KOPT-K1 (cell line): ENCODE results near the gene KLHL2.

Experiments
- H3K27ac ChIP-seq: fragments of 200-600 bp; sonication (generic); 2 replicates; pipeline ENCODE4 v1.5.1; 2016; ENCODE audit warnings: antibody characterized with exemption, mild to moderate bottlenecking, low read depth, low read length; ENCODE audit not compliant: poor library complexity, severe bottlenecking
- H3K36me3 ChIP-seq: fragments of 200-600 bp; sonication (generic); 2 replicates; pipeline ENCODE4 v1.5.1; 2017; ENCODE audit warnings: antibody characterized with exemption, mild to moderate bottlenecking, low read length, moderate library complexity; ENCODE audit not compliant: insufficient read depth
- H3K9me3 ChIP-seq: fragments of 200-600 bp; sonication (generic); 2 replicates; pipeline ENCODE4 v1.5.1; 2017; ENCODE audit warnings: antibody characterized with exemption, low read length, mild to moderate bottlenecking; ENCODE audit not compliant: insufficient read depth, poor library complexity, severe bottlenecking

KLHL2 gene

GRCh38 chr4:165312506-165312905 is 105.1 kb downstream of the KLHL2 start:
- Histone ChIP-seq H3K36me3 (peaks cover 6% of the 10 kb centered on the region; the same call in 1 of the 2 replicates), H3K9me3 (no peaks in the 10 kb centered on the region), H3K27ac (no peak overlapping the region)

GRCh38 chr4:165319030-165319429 is 111.7 kb downstream of the KLHL2 start:
- no peak overlapping the region for H3K27ac ChIP-seq
- no peaks in the 10 kb centered on the region for H3K9me3 ChIP-seq
- H3K36me3 ChIP-seq, result no peaks in the 10 kb centered on the region

DNA sequence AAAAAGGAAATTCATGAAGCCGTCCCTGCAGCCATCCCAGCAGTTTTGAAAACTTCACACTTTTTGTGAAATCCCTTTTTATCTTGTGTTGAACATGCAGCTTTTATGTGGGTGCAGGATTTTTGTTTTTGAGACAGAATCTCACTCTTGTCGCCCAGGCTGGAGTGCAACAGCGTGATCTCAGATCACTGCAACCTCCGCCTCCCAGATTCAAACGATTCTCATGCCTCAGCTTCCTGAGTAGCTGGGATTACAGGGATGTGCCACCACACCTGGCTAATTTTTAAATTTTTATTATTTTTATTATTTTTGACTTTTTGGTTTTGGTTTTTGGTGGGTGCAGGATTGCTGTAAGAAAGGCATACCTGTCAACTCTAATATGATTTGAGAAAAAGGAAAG is 112.1 kb downstream of the KLHL2 start:
- Histone ChIP-seq H3K9me3 (no peaks in the 10 kb centered on the region), H3K27ac (no peak overlapping the region), H3K36me3 (no peaks in the 10 kb centered on the region)

DNA sequence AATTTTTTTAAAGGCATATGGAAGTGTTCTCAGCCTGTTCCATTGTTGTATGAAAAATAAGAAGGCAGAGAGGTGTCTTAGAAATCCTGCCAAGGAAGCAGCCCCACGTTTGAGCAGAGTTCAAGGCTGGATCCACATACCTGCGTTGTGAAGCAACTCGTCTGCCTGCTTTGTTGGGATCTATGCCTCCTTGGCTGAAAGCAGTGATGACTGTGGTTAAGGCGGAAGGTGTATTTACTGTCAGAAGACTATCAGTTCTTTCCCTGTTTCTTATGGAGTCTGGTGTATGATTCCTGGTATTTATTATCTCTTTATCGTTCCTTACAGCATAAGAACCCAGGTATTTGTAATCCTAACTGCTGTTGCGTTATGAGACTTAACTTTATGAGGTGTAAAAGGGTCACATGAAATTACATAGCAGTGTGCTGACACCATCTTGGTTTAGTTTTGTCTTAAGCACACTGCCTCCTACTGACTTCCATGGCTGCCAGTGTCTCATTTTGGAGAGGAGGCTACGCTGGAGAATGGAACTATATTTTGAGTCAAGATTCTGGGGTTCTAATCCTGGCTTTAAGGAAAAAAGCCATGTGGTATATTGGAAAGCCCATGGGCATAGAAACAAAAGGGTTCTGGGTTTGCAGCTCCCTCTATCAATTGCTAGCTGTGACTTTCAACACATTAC is 117.0 kb downstream of the KLHL2 start:
- H3K9me3 ChIP-seq, result no peaks in the 10 kb centered on the region
- no peak overlapping the region for H3K27ac ChIP-seq
- H3K36me3 ChIP-seq, result no peaks in the 10 kb centered on the region

DNA sequence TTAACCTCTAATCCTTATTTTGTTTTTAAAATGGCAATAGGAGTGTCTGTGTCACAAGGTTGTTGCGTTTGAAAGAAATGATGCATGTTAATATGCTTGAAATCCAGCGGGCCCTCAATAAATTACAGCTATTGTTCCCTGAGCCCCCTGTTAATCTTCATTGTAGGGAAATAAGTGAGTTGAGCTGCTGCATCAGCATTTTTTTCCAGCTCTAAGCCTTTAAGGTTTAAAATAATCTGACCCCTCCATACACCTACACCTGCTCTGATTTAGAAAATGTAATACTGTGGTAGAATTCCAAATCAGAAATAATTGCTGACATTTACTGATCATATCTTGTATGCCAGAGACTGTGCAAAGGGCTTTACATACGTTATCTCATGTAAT is 117.5 kb downstream of the KLHL2 start:
- Histone ChIP-seq H3K9me3 (no peaks in the 10 kb centered on the region), H3K27ac (no peak overlapping the region), H3K36me3 (no peaks in the 10 kb centered on the region)

DNA sequence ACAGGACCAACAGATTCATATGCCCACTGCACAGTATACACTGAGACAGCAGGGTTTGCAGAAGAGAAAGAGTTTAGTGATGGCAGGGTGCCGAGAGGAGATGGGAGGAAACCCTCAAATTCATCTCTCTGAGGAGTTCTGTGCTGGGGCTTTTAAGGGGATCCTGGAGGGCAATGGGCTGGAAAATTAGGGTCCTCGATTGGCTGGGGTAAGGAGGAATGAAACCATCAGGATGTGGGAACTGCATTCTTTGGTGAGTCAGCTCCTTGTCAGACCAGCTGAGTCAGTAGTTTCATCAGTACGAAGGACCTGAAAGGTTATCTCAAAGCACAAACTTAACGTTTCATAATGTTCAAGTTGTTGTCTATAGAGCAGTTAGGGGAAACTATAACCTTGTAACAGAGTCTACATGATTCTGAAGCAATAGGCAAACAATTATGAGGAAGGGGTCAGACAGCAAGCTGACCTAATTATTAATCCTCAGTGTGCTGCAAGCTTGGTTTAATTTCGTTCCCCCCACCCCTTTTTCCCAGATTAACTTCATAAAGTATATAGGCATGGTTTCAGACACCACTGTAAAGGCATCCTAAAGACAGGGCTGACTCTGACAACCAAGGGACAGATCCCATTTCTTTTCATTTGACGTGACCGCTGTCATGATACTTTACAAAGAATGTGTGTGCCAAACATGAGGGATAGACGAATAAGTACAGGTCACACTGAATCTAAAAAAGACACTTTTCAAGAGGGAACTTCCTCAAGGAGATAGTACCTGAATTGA is 118.6 kb downstream of the KLHL2 start:
- no peaks in the 10 kb centered on the region for H3K9me3 ChIP-seq
- peak overlapping the region; percentile 83 for H3K27ac ChIP-seq
- H3K36me3 ChIP-seq, result peaks cover 9% of the 10 kb centered on the region; the same call in 1 of the 2 replicates

- Histone ChIP-seq H3K9me3 (no peaks in the 10 kb centered on the region), H3K36me3 (peaks cover 18% of the 10 kb centered on the region), H3K27ac (peak overlapping the region; percentile 83)
Observed at GRCh38 chr4:165326831-165327210, 119.5 kb downstream of the KLHL2 start.

DNA sequence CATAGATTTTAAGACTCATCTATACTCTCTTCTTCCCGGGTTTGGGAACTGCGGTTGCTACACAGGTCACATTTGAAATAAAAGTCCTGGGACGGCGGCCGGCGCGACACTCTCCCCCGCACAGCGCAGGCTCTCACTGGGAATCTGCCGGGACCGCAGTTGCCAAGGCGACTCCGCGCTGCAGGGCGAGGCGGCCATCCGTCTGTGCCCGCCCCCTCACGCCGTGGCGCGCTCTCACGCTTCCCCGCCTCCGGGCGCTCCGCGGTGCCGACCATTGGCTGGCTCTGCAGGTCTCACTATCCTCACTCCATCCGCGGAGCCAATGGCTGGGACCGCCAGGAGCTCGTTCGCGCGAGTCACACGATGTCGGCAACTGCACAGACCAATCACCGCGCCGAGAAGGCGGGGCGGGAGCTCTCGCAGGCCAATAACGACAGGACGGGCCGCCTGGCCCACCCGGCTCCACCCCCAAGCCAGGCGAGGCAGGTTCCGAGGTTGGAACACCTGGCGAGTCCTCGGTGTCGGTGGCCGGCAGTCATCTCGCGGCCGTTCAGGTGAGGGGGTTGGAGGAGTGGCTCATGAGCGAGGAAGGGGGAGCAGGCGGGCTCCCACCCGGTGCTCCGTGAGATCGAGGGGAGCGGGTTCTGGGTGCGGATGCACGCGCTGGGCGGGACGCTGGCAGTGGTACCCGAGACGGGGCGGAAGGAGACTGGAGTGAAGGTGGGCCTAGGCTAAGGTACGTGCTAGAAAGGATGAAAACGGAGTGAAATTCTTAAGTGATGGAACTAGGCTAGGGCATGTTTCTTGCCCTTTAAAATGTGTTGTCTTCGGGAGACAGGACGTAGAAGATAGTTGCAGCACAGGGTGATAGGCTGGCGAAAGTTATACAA is 120.1 kb downstream of the KLHL2 start, which contains the start of gene MSMO1:
Gene MSMO1, plus strand, starts transcription at position 459 of the 890 bp plus-strand sequence. CDS start 5,702 bp downstream, outside the sequence.
- Histone ChIP-seq H3K9me3 (no peaks in the 10 kb centered on the region), H3K36me3 (peaks cover 24% of the 10 kb centered on the region), H3K27ac (peak within 1 kb of the TSS; percentile 83)

DNA sequence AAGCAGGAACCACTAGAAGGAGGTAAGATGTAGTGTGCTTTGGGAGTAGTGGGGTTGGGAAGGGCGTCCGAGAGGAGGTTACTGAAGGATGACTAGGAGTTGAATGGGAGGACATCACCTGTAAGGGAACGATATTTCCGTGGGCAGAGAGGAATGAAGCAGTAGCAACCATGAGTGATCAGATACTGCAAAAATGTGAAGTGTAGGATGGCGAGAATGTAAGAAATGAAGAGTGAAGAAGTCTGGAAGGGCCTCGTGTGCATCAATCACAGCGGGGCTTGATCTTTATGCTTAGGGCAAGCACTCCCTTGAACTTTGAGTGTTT is 120.7 kb downstream of the KLHL2 start:
- peak overlapping the region; percentile 83 for H3K27ac ChIP-seq
- H3K36me3 ChIP-seq, result peaks cover 30% of the 10 kb centered on the region
- no peaks in the 10 kb centered on the region for H3K9me3 ChIP-seq

GRCh38 chr4:165328708-165329107 is 121.3 kb downstream of the KLHL2 start:
- Histone ChIP-seq H3K36me3 (peaks cover 37% of the 10 kb centered on the region), H3K27ac (peak overlapping the region; percentile 83), H3K9me3 (no peaks in the 10 kb centered on the region)

DNA sequence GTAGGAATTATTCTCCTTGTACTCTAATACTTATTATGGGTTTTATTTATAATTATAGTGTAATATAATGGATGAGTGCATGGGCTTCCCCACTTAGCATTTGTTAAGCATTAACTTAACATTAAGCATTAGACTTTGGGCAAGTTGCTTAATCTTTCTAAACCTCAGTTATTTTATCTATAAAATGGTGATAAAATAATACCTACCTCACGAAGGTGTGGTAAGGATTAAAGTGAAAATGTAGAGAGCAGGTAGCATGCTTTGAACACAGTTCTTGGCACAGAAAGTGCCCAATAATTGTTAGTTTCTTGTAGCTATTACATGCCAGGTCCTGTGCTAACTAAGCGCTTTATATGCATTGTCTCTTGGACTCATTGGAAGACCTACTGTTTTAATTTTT is 122.7 kb downstream of the KLHL2 start:
- Histone ChIP-seq H3K27ac (peak overlapping the region; percentile 17), H3K36me3 (peaks cover 50% of the 10 kb centered on the region)

DNA sequence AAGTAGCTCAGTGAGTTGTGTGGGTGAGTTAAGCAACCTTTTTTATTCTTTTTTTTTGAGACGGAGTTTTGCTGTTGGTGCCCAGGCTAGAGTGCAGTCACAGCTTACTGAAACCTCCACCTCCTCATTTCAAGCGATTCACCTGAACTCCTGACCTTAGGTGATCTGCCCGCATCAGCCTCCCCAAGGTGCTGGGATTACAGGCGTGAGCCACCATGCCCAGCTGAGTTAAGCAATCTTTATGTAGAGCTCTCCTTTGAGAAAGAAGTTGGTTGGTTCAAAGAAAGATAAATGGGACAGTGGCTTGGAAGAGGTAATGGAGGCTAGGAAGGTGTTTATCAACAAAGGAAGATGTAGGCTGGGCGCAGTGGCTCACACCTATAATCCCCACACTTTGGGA is 123.3 kb downstream of the KLHL2 start:
- Histone ChIP-seq H3K36me3 (peaks cover 56% of the 10 kb centered on the region), H3K9me3 (no peaks in the 10 kb centered on the region), H3K27ac (peak overlapping the region; percentile 17)

More for the DNA sequence above, 122.7 kb downstream of the KLHL2 start:
- H3K9me3 ChIP-seq, result no peaks in the 10 kb centered on the region

GRCh38 chr4:165331359-165331758 is 124.0 kb downstream of the KLHL2 start:
- H3K9me3 ChIP-seq, result no peaks in the 10 kb centered on the region
- no peak overlapping the region for H3K27ac ChIP-seq
- H3K36me3 ChIP-seq, result peaks cover 63% of the 10 kb centered on the region

DNA sequence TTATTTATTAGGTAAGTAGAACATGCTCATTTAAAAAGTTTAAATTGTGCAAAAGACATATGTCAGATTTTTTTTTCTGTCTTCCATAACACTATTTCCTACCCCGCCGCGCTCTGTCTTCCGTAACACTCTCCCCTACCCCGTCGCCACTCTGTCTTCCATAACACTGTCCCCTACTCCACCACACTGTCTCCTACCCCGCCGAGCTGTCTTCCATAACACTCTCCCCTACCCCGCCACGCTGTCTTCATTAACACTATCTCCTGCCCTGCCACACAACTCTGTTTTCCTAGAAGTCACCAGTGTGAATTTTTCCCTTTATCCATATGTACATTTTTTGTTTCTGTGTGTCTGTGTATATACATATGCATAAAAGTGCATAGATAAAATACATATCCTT is 124.5 kb downstream of the KLHL2 start:
- H3K27ac ChIP-seq, result no peak overlapping the region
- peaks cover 68% of the 10 kb centered on the region for H3K36me3 ChIP-seq
- no peaks in the 10 kb centered on the region for H3K9me3 ChIP-seq

- Histone ChIP-seq H3K9me3 (no peaks in the 10 kb centered on the region), H3K27ac (no peak overlapping the region), H3K36me3 (peaks cover 75% of the 10 kb centered on the region)
Observed at GRCh38 chr4:165332502-165332901, 125.1 kb downstream of the KLHL2 start.
